ENCODE measurements around the gene SEL1L3.

- TF ChIP-seq CTCF (IDR thresholded peaks at IDR 0.05; ENCODE audit: low read depth, low read length) (no peak), EZH2phosphoT487 (IDR thresholded peaks at IDR 0.05; ENCODE audit: low read depth) (no peak)
Measured at GRCh38 chr4:25852103-25852502, 10.7 kb downstream of the SEL1L3 start.
